Ishikawa (cell line): Measurements from ENCODE around the gene EDN2.

ENCODE experiments used
- CEBPB ChIP-seq: IDR thresholded peaks from 2 replicates; pipeline ENCODE4 v1.6.1; 2012
- CREB1 ChIP-seq: IDR thresholded peaks from 2 replicates; pipeline ENCODE4 v1.6.1; 2012; ENCODE audit warnings: low read depth
- EGR1 ChIP-seq: IDR thresholded peaks from 2 replicates; pipeline ENCODE4 v1.6.1; 2012
- EP300 ChIP-seq: IDR thresholded peaks from 2 replicates; pipeline ENCODE4 v1.6.1; 2012; ENCODE audit warnings: borderline replicate concordance
- FOXM1 ChIP-seq: IDR thresholded peaks from 2 replicates; pipeline ENCODE4 v1.6.1; 2012; ENCODE audit warnings: low read depth, borderline replicate concordance
- NFIC ChIP-seq: IDR thresholded peaks from 2 replicates; pipeline ENCODE4 v1.6.1; 2012
- RAD21 ChIP-seq: IDR thresholded peaks from 2 replicates; pipeline ENCODE4 v1.6.1; 2012; ENCODE audit warnings: low read depth
- TAF1 ChIP-seq: IDR thresholded peaks from 2 replicates; pipeline ENCODE4 v1.6.1; 2012; ENCODE audit warnings: low read depth, mild to moderate bottlenecking
- TCF12 ChIP-seq: IDR thresholded peaks from 2 replicates; pipeline ENCODE4 v1.6.1; 2012; ENCODE audit warnings: low read depth
- TEAD4 ChIP-seq: IDR thresholded peaks from 2 replicates; pipeline ENCODE4 v1.6.1; 2012
- YY1 ChIP-seq: IDR thresholded peaks from 2 replicates; pipeline ENCODE4 v1.6.1; 2012; ENCODE audit warnings: low read depth
- ZBTB7A ChIP-seq: IDR thresholded peaks from 2 replicates; pipeline ENCODE4 v1.6.1; 2012; ENCODE audit warnings: low read depth
- TF ChIP-seq, protein P1 (sequence below): IDR thresholded peaks from 2 replicates; pipeline ENCODE4 v1.6.1; 2012; ENCODE audit warnings: low read depth, mild to moderate bottlenecking
- TF ChIP-seq, protein P2 (sequence below): IDR thresholded peaks from 2 replicates; pipeline ENCODE4 v1.6.1; 2012
- TF ChIP-seq, protein P3 (sequence below): IDR thresholded peaks from 2 replicates; pipeline ENCODE4 v1.6.1; 2012

Gene EDN2

GRCh38 chr1:41521766-41522165, 37.3 kb upstream of the EDN2 start:
- no peak for TF ChIP-seq FOXM1
- TF ChIP-seq YY1, result no peak
- TF ChIP-seq TEAD4, result no peak
- no peak for TF ChIP-seq EP300
- TF ChIP-seq CEBPB, result no peak
- TF ChIP-seq TAF1, result no peak
- TF ChIP-seq, protein P1, sequence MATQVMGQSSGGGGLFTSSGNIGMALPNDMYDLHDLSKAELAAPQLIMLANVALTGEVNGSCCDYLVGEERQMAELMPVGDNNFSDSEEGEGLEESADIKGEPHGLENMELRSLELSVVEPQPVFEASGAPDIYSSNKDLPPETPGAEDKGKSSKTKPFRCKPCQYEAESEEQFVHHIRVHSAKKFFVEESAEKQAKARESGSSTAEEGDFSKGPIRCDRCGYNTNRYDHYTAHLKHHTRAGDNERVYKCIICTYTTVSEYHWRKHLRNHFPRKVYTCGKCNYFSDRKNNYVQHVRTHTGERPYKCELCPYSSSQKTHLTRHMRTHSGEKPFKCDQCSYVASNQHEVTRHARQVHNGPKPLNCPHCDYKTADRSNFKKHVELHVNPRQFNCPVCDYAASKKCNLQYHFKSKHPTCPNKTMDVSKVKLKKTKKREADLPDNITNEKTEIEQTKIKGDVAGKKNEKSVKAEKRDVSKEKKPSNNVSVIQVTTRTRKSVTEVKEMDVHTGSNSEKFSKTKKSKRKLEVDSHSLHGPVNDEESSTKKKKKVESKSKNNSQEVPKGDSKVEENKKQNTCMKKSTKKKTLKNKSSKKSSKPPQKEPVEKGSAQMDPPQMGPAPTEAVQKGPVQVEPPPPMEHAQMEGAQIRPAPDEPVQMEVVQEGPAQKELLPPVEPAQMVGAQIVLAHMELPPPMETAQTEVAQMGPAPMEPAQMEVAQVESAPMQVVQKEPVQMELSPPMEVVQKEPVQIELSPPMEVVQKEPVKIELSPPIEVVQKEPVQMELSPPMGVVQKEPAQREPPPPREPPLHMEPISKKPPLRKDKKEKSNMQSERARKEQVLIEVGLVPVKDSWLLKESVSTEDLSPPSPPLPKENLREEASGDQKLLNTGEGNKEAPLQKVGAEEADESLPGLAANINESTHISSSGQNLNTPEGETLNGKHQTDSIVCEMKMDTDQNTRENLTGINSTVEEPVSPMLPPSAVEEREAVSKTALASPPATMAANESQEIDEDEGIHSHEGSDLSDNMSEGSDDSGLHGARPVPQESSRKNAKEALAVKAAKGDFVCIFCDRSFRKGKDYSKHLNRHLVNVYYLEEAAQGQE, result no peak
- TF ChIP-seq RAD21, result no peak
- TF ChIP-seq EGR1, result no peak
- no peak for TF ChIP-seq TCF12
- TF ChIP-seq, protein P2, sequence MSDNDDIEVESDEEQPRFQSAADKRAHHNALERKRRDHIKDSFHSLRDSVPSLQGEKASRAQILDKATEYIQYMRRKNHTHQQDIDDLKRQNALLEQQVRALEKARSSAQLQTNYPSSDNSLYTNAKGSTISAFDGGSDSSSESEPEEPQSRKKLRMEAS, result no peak
- no peak for TF ChIP-seq NFIC
- TF ChIP-seq, protein P3, sequence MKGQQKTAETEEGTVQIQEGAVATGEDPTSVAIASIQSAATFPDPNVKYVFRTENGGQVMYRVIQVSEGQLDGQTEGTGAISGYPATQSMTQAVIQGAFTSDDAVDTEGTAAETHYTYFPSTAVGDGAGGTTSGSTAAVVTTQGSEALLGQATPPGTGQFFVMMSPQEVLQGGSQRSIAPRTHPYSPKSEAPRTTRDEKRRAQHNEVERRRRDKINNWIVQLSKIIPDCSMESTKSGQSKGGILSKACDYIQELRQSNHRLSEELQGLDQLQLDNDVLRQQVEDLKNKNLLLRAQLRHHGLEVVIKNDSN, result no peak
- no peak for TF ChIP-seq CREB1
- TF ChIP-seq ZBTB7A, result no peak

- no peak for TF ChIP-seq ZBTB7A
- TF ChIP-seq EGR1, result no peak
- TF ChIP-seq, protein P1, result no peak
- TF ChIP-seq RAD21, result no peak
- TF ChIP-seq TAF1, result no peak
- TF ChIP-seq NFIC, result no peak
- TF ChIP-seq, protein P2, result no peak
- no peak for TF ChIP-seq EP300
- no peak for TF ChIP-seq CREB1
- TF ChIP-seq CEBPB, result no peak
Measured at GRCh38 chr1:41520951-41521752, 36.7 kb upstream of the EDN2 start.

GRCh38 chr1:41519667-41520066, 35.2 kb upstream of the EDN2 start:
- no peak for TF ChIP-seq TCF12
- TF ChIP-seq NFIC, result no peak
- no peak for TF ChIP-seq EP300
- TF ChIP-seq, protein P2, result no peak
- TF ChIP-seq RAD21, result no peak
- no peak for TF ChIP-seq CREB1
- no peak for TF ChIP-seq YY1
- no peak for TF ChIP-seq TAF1
- TF ChIP-seq, protein P3, result no peak
- no peak for TF ChIP-seq ZBTB7A
- no peak for TF ChIP-seq EGR1
- TF ChIP-seq, protein P1, result no peak
- no peak for TF ChIP-seq FOXM1
- TF ChIP-seq TEAD4, result no peak
- TF ChIP-seq CEBPB, result no peak

DNA sequence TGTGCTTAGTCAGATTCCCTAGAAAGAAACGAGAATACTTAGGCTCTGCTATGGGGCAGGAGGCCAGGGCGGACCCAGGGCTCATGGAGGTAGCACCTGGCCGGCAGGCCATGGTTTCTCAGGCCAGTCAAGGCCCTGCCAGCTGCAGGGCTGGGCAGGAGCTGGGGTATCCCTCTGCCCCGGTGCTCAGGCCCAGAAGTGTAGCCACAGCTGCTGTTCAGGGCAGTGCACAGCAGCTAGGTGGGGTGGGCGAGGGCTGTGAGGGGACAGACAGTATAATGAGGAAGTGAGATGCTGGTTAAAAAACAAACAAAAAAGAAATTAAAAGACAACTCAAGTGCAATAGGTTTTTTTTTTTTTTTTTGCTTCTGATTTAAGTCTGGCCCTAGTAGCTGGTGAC, 34.0 kb upstream of the EDN2 start:
- TF ChIP-seq, protein P2, result no peak
- TF ChIP-seq, protein P3, result no peak
- TF ChIP-seq CREB1 (no peak), NFIC (no peak), RAD21 (no peak), ZBTB7A (no peak), TEAD4 (no peak), TCF12 (no peak), YY1 (no peak), CEBPB (no peak)
- TF ChIP-seq, protein P1, result no peak
